Fibroblast of pulmonary artery (primary cell): ENCODE results near the gene KCTD1.

Source experiments
- DNase-seq: peaks from one replicate; pipeline ENCODE4 v3.0.0-alpha.2; 2010; ENCODE audit warnings: low read depth
- H3K4me3 ChIP-seq: replicated peaks from 2 replicates; pipeline ENCODE4 v1.5.1; 2011; ENCODE audit warnings: low read depth, mild to moderate bottlenecking, control low read depth, low read length, moderate library complexity
- TF ChIP-seq, protein P1 (sequence below): IDR thresholded peaks from 2 replicates; pipeline ENCODE4 v1.5.1; 2011; ENCODE audit warnings: mild to moderate bottlenecking, control low read depth, low read length, inconsistent platforms; ENCODE audit errors: missing control alignments

KCTD1 gene

GRCh38 chr18:26548415-26549262 lies at the start of gene KCTD1:
TSS of gene KCTD1 (minus strand) at chr18:26548553. CDS start at chr18:26548536, 17 bp downstream.
- TF ChIP-seq, protein P1, sequence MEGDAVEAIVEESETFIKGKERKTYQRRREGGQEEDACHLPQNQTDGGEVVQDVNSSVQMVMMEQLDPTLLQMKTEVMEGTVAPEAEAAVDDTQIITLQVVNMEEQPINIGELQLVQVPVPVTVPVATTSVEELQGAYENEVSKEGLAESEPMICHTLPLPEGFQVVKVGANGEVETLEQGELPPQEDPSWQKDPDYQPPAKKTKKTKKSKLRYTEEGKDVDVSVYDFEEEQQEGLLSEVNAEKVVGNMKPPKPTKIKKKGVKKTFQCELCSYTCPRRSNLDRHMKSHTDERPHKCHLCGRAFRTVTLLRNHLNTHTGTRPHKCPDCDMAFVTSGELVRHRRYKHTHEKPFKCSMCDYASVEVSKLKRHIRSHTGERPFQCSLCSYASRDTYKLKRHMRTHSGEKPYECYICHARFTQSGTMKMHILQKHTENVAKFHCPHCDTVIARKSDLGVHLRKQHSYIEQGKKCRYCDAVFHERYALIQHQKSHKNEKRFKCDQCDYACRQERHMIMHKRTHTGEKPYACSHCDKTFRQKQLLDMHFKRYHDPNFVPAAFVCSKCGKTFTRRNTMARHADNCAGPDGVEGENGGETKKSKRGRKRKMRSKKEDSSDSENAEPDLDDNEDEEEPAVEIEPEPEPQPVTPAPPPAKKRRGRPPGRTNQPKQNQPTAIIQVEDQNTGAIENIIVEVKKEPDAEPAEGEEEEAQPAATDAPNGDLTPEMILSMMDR = no peak
- peak; percentile 93 for DNase-seq
- peak within 1 kb of the TSS; percentile 70 for H3K4me3 ChIP-seq

GRCh38 chr18:26593365-26594320 lies 45.3 kb upstream of the KCTD1 start:
- no peak for DNase-seq
- no peak overlapping the region for H3K4me3 ChIP-seq
- TF ChIP-seq, protein P1 = no peak

GRCh38 chr18:26584745-26585144 lies 36.4 kb upstream of the KCTD1 start:
- DNase-seq = no peak
- no peak overlapping the region for H3K4me3 ChIP-seq

DNA sequence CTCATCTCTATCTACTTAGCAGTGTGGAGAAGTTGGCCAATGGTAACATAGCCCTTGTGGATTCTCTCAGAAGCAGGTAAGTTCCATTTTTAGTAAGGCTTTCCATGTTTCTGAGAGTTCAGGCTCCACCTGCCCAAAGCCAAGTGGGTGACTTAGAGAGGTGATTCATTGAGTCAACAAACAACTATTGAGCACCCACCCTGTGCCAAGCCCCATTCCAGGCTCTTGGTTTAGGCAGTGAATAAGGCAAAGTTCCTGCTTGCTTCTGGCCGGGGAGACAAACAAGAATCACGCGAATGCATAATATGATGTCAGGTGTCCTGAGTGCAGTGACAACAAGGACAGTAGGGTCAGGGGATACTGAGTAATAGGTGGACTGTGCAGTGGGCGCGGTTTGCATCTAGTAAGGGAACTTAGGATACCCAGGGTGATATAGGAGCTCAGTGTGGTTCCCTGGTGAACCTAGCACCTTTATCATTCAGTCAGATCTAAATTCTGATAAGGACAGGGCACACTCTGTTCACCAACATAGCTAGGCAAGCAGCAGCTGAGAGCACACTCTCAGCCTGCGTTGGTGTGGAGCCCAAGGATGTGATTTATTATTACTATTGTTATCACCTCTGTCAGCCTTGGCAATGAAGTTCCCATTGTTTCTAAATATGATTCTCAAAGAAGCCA lies 31.7 kb upstream of the KCTD1 start:
- TF ChIP-seq, protein P1 = no peak
- peak; percentile 4 for DNase-seq

More at GRCh38 chr18:26584745-26585144, 36.4 kb upstream of the KCTD1 start:
- TF ChIP-seq, protein P1 = no peak

DNA sequence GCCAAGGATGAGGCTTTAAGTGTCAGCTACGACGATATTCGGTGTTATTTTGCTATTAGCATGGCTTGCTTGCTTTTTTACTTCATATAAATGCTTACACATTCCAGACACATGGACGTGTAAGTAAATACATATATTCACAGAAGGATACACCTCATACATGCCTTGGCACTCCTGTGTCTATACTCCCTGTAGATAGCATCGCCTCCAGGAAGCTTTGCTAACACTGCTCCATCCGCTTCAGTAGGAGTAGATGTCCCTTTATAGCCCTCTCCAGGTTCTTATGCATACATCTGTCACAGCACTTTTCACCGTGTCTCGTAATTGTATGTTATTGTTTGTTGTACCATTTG lies 27.5 kb upstream of the KCTD1 start:
- DNase-seq = no peak
- TF ChIP-seq, protein P1 = no peak
- H3K4me3 ChIP-seq = no peak overlapping the region

More for the DNA sequence above, 31.7 kb upstream of the KCTD1 start:
- no peak overlapping the region for H3K4me3 ChIP-seq
